HG03378 (cell line): Measurements from ENCODE around the gene SGCD.
"Not testable (repeated sequence)": the region's sequence is repeated elsewhere in the genome, so short reads cannot be mapped to it uniquely, and the experiment has no call there.

ENCODE experiments used
- ATAC-seq: cut with Tn5 transposase; IDR thresholded peaks from one replicate; pipeline ENCODE4 v1.9.1; 2021; ENCODE audit warnings: mild to moderate bottlenecking, moderate library complexity; ENCODE audit not compliant: unreplicated experiment

SGCD gene

DNA sequence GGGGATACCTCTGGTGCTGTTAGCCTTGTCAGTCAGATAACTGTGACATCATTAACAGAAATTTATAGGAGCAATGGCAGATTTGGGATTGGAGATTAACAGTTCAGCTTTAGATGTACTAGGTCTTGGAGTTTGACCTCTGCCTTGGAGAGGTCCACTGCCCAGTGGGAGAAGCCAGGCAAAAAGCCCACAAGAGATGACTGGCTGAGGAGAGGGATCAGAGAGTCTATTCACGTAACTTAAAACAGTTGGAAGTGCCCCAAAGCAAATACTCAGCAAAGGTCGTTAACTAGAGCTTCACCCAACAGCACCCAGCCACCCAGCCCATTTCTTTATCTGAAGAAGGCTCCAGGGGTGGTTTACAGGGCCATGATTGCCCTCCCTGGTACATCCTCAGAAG lies 290.5 kb downstream of the SGCD start:
- no peak for ATAC-seq

GRCh38 chr5:156618601-156619000 lies 291.6 kb downstream of the SGCD start:
- ATAC-seq = no peak

- ATAC-seq = no peak
Measured at GRCh38 chr5:156621719-156622118, 294.8 kb downstream of the SGCD start.

- ATAC-seq = no peak
Measured at GRCh38 chr5:156623381-156624040, 296.5 kb downstream of the SGCD start.

DNA sequence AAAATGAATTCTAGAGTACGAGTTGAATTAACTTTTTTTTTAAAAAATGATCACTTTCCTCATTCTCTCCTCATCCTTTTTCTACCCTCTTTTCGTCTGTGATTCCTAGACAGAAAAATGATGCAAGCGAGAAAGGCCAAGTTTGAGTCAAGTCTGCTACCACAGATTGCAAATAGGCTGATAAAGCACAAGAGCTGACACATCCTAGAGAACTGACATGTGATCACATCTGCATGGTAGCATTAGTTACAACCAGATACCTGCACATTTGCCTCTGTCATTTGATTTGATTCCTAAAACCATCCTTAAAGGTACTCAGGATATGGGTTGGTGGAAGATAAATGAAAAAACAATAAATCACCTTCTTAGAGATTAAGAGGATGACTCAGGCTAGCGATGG lies 297.7 kb downstream of the SGCD start:
- ATAC-seq = no peak

GRCh38 chr5:156628421-156628820 lies 301.5 kb downstream of the SGCD start:
- ATAC-seq = no peak

DNA sequence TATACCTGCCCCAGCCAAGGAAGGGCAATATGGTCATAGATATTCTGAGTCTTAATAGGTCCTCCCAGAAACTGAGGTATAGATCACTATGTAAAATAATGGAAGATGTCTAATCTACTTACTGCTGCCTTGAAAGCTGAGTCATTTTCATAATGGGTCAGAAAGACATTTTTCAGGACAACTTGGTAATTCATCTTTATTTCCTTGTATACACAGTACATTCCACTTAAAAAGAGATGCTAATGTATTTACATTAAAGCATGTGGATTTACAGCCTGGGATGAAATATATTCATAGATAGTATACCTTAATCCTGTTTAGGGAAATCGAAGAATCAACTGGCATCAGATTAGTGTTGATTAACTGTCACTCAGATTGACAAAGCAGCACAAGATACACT lies 304.0 kb downstream of the SGCD start:
- no peak for ATAC-seq

- ATAC-seq = no peak
Measured at GRCh38 chr5:156634301-156634700, 307.3 kb downstream of the SGCD start.

DNA sequence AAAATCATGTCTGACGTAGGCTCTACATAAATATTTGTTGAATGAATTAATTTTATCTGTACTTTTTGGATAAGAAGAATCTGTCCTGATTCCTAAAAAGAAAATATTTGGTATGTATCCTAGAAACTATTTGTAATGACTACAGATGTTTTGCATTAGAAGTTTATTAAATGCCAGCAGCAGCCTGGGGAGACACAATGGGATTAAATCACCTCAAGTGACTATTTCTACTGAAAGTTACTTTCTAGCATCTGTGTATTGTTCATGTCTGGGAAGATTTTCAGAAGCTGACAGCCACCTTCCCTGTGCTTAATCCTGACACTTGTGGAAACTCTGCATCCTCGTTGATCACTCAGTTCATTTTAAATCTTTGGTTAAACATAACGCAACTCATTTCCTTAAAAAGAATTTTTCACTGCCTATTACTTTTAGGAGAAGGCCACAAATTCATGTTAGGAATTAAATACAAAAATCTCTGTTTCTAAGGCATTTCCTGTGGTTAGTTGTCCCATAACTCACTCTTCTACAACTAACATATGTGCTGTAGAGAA lies 313.8 kb downstream of the SGCD start:
- no peak for ATAC-seq

DNA sequence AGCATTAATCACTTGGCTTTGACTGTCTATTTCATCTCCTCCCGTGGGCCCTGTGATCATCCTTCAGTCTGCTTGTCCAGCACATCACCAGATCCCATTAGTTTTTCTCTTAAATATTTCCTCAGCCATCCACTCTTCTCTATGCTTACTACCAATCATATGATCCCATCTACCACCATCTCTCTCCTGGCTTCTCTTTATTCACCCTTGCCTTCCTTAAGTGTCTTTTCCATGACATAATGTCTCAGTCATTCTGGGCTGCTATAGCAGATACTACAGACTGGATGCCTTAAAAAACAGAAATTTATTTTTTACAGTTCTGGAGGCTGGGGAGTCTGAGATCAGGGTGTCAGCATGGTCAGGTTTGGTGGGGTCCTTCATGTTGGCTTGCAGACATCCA lies 314.7 kb downstream of the SGCD start:
- no peak for ATAC-seq

GRCh38 chr5:156647034-156647451 lies 320.1 kb downstream of the SGCD start:
- ATAC-seq = no peak

GRCh38 chr5:156654444-156654843 lies 327.5 kb downstream of the SGCD start:
- ATAC-seq = no peak

GRCh38 chr5:156655732-156656131 lies 328.8 kb downstream of the SGCD start:
- ATAC-seq = no peak

- ATAC-seq = not testable (repeated sequence)
Measured at GRCh38 chr5:156664832-156665231, 337.9 kb downstream of the SGCD start.

DNA sequence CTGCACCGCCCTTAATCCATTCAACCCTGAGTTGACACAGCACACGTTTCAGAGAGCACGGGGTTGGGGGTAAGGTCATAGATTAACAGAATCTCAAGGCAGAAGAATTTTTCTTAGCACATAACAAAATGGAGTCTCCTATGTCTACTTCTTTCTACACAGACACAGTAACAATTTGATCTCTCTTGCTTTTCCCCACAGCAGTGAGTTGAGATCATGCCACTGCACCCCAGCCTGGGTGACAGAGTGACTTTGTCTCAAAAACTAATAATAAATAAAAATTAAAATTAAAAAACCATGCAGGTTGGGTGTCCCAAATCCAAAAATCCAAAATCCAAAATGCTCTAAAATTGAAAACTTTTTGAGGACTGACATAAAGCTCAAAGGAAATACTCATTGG lies 339.7 kb downstream of the SGCD start:
- ATAC-seq = not testable (repeated sequence)

GRCh38 chr5:156667616-156668015 lies 340.7 kb downstream of the SGCD start:
- ATAC-seq = no peak

DNA sequence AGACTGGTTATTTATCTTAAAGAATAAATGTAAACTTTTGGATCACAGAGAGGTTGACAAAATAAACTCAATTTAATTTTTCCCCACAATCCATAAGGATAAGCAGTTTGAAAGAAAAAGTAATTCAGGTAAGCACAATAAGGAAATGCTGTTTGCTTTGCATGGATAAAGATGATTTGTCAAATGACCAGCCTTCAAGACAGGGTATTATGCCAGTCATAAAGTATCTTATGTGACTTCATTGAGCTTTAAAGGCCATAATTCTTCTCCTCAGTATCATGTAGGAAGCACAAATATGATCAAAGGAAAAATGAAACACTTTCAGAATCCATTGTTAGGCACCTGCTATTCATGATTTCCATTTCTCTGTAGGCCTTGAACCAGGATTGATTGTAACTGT lies 342.5 kb downstream of the SGCD start:
- ATAC-seq = no peak

- ATAC-seq = no peak
Measured at GRCh38 chr5:156670615-156671014, 343.7 kb downstream of the SGCD start.

- ATAC-seq = no peak
Measured at GRCh38 chr5:156675395-156675794, 348.4 kb downstream of the SGCD start.

DNA sequence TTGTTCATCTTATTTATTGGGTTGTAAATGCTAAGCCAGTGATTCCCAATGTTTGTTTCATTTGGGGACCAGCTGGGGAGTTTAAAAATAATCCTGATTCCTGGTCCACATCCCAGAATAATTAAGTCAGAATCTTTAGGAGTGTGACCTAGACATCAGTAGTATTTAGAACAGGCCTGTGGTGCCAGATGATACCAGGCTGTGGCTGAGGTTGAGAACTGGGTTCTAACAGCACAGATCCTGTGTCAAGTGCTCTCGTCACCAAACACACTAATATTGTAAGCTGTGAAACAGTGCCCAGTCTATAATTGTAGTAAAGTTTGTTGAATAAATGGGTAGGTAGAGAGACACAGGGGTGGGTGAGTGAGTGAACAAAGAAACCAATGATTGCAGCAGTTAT lies 351.0 kb downstream of the SGCD start:
- no peak for ATAC-seq

DNA sequence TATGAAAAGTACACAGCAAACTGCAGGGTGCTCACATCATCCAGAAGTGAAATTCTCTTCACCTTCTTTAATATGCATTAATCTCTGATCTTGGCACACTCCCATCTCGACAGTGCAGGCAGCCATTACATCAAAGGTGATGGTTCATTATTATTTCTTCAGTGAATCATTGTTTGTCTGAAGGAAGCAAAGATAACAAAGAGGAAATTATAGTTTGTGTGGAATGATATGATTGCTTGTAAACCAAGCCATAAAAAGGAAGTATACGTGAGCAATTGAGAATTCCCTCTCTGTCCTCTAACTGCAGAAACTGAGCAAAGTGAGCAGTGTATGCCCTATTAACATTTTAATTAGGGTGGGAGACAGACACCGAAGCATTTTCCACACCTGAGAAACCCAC lies 351.5 kb downstream of the SGCD start:
- no peak for ATAC-seq

DNA sequence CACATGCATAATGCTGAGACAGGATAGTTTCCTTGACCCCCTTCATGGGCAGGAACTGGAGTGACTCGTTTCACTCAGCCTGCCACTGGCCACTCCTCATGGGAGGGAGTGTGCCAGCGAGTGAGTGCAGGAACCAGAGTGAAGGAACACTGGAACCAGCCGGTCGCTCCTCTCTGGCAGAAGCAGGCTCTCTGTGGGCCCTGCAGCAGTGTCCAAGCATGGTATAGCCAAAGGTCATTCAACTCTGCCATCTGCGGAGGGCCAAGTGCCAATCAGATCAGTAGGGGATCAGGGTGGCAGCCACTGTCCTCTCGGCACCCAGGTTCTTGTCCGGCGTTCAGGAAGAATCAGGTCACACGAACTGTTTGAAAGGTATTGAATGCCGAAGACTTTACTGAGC lies 353.9 kb downstream of the SGCD start:
- no peak for ATAC-seq

- ATAC-seq = no peak
Measured at GRCh38 chr5:156681265-156681664, 354.3 kb downstream of the SGCD start.
